NOMO-1 (cell line): ENCODE results near the gene UNC13C.
A peak's percentile ranks its signal among the peaks of the same experiment; 100 is the strongest.

Source experiments
- DNase-seq, 2 experiments: peaks; one replicate each; lab custom pipeline; 2025; ENCODE audit not compliant: unreplicated experiment in 2 of 2; lab: John Stamatoyannopoulos, UW

The UNC13C gene

DNA sequence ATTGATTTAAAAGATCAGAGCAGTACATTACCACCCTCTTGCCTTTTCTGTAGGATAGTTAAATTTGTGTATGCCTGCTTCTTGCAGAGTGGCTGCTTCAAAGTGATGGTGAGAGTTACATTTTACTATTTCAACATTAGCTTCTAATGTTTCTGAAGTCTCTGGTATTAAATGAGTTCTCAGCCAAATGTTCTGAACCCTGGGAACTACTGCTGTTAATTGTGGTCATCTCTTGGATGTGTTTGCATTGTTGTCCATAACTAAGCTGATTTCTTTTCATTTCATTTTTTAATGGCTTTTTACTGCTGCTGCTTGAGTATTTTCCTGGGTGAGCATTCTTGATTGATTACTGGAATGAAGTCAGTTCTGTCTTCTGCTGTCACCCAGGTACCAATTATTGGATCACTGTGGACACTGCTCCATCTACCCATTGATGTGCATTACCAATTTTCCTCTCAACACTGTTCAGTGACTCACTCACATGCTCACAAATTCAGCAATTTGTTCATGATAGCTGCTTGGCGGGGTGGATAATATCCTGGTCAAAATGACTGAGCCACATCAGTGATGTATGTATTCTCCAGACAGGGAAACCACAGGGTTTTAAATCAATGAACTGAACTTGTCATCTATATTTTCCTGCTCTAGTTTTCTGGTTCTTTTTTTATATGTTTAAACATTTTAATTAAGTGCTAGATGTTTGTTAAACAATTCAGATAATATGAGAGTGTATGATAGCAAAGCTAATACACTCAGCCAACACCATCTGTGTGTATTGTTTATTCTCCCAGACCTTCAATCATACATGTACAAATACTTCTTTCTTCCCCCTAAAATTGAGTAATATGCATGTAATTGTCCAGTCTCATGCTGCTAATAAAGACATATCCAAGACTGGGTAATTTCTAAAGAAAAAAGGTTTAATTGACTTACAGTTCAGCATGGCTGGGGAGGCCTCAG is 630.9 kb downstream of the UNC13C start:
- no peak for DNase-seq

DNA sequence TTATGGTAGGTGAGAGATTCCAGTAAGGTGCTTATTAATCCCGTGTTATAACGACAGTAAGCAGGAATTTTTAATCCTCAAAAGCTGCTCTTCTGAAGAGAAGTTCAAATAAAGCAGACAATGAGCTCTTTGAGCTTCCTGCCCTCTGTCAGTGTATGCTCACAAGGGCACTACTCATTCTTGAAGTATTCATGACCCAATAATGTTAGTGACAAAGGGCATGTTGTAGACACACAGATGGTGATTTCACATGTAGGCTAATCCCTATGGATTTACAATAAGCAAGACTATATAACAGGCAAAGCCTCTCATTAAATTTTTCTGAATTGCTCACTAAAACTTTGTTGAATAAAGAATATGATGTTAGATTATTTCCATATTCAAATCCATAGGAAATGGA is 639.9 kb downstream of the UNC13C start:
- DNase-seq = no peak

DNA sequence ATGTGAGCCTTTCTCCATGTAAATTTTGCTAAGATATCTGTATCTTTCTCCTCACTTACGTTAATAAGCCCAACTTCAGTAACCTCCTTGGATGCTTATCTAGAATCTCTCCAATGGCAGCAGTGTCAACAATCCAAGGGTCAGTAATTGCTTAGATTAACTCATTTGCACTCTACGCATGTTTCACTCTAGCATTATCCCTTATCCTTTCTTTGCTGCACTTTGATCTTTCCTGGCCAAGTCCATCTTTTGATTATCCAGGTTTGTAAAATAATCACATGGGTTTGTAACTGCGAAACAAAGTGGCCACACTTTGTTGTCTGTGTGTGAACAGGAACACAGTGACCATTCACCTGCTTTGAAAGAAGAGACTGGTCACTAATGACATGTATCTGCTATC is 640.9 kb downstream of the UNC13C start:
- no peak for DNase-seq

DNA sequence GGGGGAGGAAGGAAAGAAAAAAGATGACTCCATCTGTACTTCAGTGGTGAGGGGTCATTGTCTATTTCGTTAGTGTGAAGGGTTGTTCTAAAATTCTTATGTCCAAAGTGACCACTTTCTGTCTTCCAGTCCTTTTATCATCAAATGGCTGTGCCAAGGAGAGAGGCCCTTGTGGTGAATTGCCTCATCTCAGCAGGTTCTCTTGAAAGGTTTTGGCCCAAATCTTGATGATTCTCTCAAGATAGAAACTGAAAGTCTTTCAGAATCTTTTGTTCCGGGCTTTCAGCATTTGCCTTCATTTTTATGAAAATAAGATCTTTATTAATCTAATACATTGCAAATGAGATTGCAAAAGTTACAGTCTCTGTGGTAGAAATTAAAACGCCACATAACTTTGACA is 642.7 kb downstream of the UNC13C start:
- DNase-seq = no peak

DNA sequence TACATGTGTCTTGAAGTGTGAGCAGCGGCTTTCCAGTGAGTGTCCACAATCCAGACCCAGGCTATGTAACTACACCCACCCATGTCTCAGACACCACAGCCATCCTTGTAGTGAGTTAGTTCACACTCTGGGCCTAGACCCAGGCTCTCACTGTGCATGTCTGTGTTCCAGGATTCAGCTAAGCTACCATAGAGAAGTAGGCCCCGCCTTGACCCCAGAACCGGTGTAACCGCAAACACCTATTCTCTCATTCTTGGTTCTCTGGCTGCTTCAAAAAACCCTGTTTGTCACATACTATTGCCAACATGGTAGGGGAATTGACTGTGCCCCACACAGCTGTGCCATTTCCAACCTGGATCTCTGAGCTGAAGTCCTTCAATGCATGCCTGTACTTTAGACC is 657.9 kb downstream of the UNC13C start:
- no peak for DNase-seq

DNA sequence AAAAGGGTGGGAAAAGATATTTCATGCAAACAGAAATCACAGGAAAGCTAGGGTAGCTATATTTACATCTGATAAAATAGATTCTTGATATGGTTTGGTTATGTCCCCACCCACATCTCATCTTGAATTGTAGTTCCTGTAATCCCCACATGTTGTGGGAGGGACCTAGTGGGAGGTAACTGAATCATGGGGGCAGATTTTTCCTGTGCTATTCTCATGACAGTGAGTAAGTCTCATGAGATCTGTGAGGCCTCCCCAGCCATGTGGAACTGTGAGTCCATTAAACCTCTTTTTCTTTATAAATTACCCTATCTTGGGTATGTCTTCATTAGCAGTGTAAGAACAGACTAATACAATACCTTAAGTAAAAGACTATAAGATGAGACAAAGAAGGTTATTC is 660.4 kb downstream of the UNC13C start:
- DNase-seq = no peak

DNA sequence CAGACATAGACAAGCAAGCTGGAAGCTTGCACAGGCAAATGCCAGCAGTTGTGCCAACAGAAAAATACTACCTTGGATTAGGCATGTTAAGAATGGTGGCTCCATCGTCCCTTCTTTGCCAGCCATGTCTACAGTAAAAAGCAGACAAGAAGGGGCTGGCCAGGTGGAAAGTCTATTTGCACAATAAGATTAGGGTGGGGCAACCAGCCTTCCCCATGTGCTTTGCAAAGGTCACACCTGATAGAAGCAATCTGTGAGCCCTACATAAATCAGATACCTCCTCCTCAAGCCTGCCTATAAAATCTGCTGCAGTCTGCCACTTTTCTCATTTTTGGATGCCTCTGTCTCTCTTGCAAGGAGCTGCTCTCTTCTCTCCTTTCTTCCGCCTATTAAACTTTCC is 662.6 kb downstream of the UNC13C start:
- DNase-seq = no peak

DNA sequence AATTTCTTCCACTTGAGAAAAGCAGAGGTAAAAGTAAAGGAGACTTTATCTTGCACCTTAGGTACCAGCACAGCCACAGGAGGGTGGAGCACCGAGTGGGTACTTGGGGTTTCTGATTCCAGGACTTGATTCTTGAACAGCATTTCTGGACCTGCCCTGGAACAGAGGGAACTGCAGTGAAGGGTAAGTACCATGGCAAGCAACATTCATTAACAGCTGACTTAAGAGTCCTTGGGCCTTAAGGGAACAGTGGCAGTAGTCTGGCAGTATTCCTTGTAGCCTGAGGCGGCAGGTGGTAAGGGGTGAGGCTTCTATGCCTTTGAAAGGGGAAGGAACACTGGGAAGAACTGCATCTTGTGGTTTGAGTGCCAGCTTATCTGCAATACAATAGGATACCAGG is 666.6 kb downstream of the UNC13C start:
- DNase-seq = no peak

DNA sequence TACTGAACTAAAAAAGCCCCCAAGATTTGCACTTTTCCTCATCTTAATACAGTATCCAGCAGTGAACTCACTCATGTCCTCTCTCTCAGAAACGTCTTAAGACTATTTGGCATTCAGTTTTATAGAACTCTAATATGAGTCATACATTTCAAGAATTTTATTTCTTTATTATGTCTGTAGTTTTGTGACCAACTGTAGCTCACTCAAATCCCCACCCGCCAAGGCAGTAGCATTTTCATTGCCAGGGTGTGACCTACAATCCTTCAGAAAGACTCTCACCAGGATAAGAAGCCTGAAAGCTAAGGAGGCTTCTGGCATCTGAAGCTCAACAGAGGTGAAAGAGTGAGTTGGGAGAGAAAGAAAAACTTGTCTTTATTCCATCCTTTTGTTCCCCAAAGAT is 681.4 kb downstream of the UNC13C start:
- DNase-seq = no peak

DNA sequence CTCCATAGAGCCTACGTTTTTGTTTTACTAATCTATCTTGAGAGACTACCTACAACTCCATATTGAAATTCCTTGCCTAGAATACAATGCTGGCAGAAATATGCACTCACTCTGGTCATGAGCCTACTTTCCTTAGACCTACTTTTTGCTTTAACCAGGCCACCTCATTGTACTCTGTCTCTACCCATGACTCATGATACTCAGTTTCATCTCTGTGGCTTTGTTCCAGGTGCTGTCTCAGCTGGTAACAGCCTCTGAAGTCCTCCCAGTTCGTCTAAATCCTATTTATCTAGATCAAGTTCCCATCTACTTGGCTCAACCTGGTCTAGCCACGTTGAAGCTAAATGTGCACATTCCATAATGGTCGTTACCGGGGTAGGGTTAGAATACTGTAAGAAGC is 682.1 kb downstream of the UNC13C start:
- no peak for DNase-seq

DNA sequence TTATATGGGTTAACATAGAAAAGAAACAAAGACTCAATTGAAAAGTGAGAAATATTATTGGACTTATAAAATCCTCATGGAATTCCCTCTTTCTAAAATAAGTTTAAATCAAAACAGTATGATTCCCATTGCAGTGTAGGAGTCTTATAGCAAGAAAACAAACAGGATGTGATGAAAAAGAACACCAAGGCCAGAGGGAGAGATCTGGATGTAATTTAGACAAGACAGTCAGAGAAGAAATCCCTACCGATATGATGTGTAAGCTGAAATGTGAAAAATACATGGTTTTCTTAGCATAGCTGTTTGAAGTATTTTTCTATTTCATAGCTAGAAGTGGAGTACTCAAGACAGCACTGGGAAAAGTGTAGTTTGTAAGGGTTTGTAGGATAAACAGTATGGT is 697.0 kb downstream of the UNC13C start:
- DNase-seq = no peak

DNA sequence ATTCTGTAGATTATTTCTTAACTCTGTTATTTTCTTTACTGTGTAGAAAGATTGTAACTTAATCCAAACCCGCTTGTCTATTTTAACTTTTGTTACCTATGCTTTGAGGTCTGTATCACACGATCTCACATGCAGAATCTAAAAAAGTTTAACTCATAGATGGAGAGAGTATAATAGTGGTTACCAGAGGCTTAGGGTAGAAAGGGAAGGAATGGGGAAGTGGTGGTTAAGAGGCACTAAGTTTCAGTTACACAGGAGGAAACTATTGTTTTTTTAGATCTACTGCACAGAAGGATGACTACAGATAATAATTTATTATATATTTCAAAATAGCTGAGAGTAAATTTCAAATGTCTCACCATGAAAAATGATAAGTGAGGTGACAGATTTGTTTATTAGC is 703.3 kb downstream of the UNC13C start:
- DNase-seq = peak; percentile 80 to 98
